ENCODE measurements around the gene BCL2. TPM values are rescaled to one million over a fixed set of nuclear protein-coding genes. Genes with fewer than 3 reads are reported as not detected.
A peak's percentile ranks its signal among the peaks of the same experiment; 100 is the strongest.

The BCL2 gene
- total and polyA plus RNA-seq, 9 of the 15 experiments (the other 6 are each of a cell fraction or from before 2014, with no cell fraction given) = 0.10 to 1.1 (median 0.65) TPM

DNA sequence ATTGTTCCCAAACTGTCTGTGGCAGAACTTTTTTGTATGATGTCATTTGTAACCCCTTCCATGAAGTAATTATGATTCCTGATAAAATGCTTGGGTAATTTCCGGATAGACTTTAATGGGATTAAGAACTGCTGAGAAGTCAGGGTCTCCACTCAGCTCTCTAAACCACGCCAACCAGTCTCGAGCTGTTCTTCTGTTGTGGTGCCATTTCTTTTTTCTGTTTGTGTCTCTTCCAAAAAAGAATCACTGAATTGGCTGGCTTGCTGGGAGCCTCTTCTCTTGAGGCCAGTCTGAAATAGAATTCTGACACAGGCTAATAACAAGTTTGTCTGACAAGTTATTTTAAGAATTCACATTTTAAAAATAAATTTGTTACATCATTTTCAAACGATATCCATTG is 198.9 kb downstream of the BCL2 start:
- Histone ChIP-seq H4K20me1 (replicated peaks; ENCODE audit: control insufficient read depth, insufficient read depth, low read length) (no peaks in the 10 kb centered on the region), H3K36me3 (ENCODE audit: control insufficient read depth, insufficient read depth, low read length) (no peaks in the 10 kb centered on the region), H3K4me3 (no peak overlapping the region), H3K9me1 (ENCODE audit: control insufficient read depth, insufficient read depth, low read length) (no peaks in the 10 kb centered on the region), H2AFZ (ENCODE audit: low read depth, low read length) (no peak overlapping the region), H3K9ac (ENCODE audit: insufficient read depth in 1 of 2, low read depth in 2 of 2, low read length in 2 of 2) (no peak overlapping the region), H3K27me3 (ENCODE audit: control insufficient read depth in 2 of 2, insufficient read depth in 2 of 2, low read length in 2 of 2) (peaks cover 0 to 4% of the 10 kb centered on the region in 2 experiments; a peak in 2 of 5 replicates), H3K9me3 (replicated peaks; ENCODE audit: control insufficient read depth, insufficient read depth, low read depth, low read length) (no peaks in the 10 kb centered on the region), H3K4me1 (replicated peaks in 1 of 2; ENCODE audit: control insufficient read depth in 2 of 2, insufficient read depth in 2 of 2, low read length in 2 of 2) (no peaks in the 10 kb centered on the region), H3K4me2 (ENCODE audit: insufficient read depth, low read length) (no peak overlapping the region), H3K27ac (ENCODE audit: extremely low read depth, low read depth, low read length) (no peak overlapping the region), H3K79me2 (ENCODE audit: control insufficient read depth, insufficient read depth, low read length) (no peaks in the 10 kb centered on the region)
- POLR2A ChIA-PET = no interaction called here
- CTCF ChIA-PET (ENCODE audit: low intra/inter-chr PET ratio) = no interaction called here
- ATAC-seq = no peak
- no peak for DNase-seq (ENCODE audit: extremely low read depth in 1 of 4, low spot score in 3 of 4)
- no TSS peak for BruUV-seq (replicated peaks)
- in situ Hi-C loops (cut with MboI) (no loop called here), intact Hi-C loops (cut with micrococcal nuclease) (loop anchor here (10.0 kb wide), 1 partner anchor 96 kb away; no protein-coding TSS in a partner anchor)
- no peak for TF ChIP-seq SAP30 (IDR thresholded peaks at IDR 0.05; ENCODE audit: borderline replicate concordance, insufficient read depth, low read depth, low read length, poor library complexity, severe bottlenecking)
- TF ChIP-seq MAZ (CRISPR knock-in tag; conservative IDR thresholded peaks at IDR 0.05 in 1 of 2, IDR thresholded peaks at IDR 0.05 in 1 of 2) = no peak
- no peak for TF ChIP-seq TCF7 (IDR thresholded peaks at IDR 0.05; ENCODE audit: borderline replicate concordance)
- no peak for FAIRE-seq
- 3% methylated on average over 4 of the region's 4 CpGs for WGBS (ENCODE audit: insufficient coverage, low coverage, missing lambda C conversion rate)

DNA sequence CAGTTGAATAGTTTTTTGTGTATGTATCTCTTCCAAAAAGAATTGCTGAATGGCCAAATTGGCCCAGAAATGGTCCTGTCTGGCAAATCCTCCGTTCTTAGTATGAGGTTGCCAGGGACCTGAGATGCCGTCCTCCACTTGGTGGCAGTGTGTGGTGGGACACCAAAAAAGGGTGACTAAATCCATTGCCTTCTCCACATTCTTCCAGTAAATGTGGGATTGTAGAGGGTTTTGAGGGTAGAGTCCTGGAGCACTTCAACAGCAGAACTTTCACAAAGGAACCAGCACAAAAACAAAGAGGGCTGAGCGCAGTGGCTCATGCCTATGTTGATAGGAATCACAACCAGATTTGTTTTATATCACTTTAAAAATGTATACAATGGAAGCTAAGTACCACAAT is 199.9 kb downstream of the BCL2 start:
- H3K79me2 ChIP-seq (ENCODE audit: control insufficient read depth, insufficient read depth, low read length) = no peaks in the 10 kb centered on the region
- in situ Hi-C loops (cut with MboI) = no loop called here
- no peak overlapping the region for H3K4me3 ChIP-seq
- no peaks in the 10 kb centered on the region for H3K9me1 ChIP-seq (ENCODE audit: control insufficient read depth, insufficient read depth, low read length)
- FAIRE-seq = no peak
- CTCF ChIA-PET (ENCODE audit: low intra/inter-chr PET ratio) = no interaction called here
- 3% methylated on average over 3 of the region's 3 CpGs for WGBS (ENCODE audit: insufficient coverage, low coverage, missing lambda C conversion rate)
- no peak overlapping the region for H3K4me2 ChIP-seq (ENCODE audit: insufficient read depth, low read length)
- intact Hi-C loops (cut with micrococcal nuclease) = loop anchor here (10.0 kb wide), 1 partner anchor 95 kb away; no protein-coding TSS in a partner anchor
- H2AFZ ChIP-seq (ENCODE audit: low read depth, low read length) = no peak overlapping the region
- no peaks in the 10 kb centered on the region for H3K4me1 ChIP-seq (replicated peaks in 1 of 2; ENCODE audit: control insufficient read depth in 2 of 2, insufficient read depth in 2 of 2, low read length in 2 of 2)
- DNase-seq (ENCODE audit: extremely low read depth in 1 of 4, low spot score in 3 of 4) = peak in 2 of 4 experiments; percentile 4 to 10
- BruUV-seq (replicated peaks) = no TSS peak
- POLR2A ChIA-PET = no interaction called here
- H3K9ac ChIP-seq (ENCODE audit: insufficient read depth in 1 of 2, low read depth in 2 of 2, low read length in 2 of 2) = no peak overlapping the region
- no peaks in the 10 kb centered on the region for H3K36me3 ChIP-seq (ENCODE audit: control insufficient read depth, insufficient read depth, low read length)
- H3K27me3 ChIP-seq (ENCODE audit: control insufficient read depth in 2 of 2, insufficient read depth in 2 of 2, low read length in 2 of 2) = peaks cover 0 to 4% of the 10 kb centered on the region in 2 experiments; a peak in 1 of 5 replicates
- ATAC-seq = no peak
- H4K20me1 ChIP-seq (replicated peaks; ENCODE audit: control insufficient read depth, insufficient read depth, low read length) = no peaks in the 10 kb centered on the region
- no peak overlapping the region for H3K27ac ChIP-seq (ENCODE audit: extremely low read depth, low read depth, low read length)
- H3K9me3 ChIP-seq (replicated peaks; ENCODE audit: control insufficient read depth, insufficient read depth, low read depth, low read length) = no peaks in the 10 kb centered on the region
- TF ChIP-seq C11orf30 (IDR thresholded peaks at IDR 0.05; ENCODE audit: low read depth) (peak; percentile 10; the same call in 1 of the 2 replicates), ZBTB9 (CRISPR knock-in tag; IDR thresholded peaks at IDR 0.05) (no peak), ZNF24 (IDR thresholded peaks at IDR 0.05) (no peak), HEY1 (CRISPR knock-in tag; IDR thresholded peaks at IDR 0.05; ENCODE audit: borderline replicate concordance) (no peak), FOXK2 (conservative IDR thresholded peaks at IDR 0.05 in 1 of 2, IDR thresholded peaks at IDR 0.05 in 1 of 2; ENCODE audit: low read depth in 2 of 2) (no peak), MYBL2 (IDR thresholded peaks at IDR 0.05; ENCODE audit: low read depth) (no peak), MYBL2 (CRISPR knock-in tag; IDR thresholded peaks at IDR 0.05; ENCODE audit: borderline replicate concordance) (no peak)
- TF ChIP-seq, protein P1, sequence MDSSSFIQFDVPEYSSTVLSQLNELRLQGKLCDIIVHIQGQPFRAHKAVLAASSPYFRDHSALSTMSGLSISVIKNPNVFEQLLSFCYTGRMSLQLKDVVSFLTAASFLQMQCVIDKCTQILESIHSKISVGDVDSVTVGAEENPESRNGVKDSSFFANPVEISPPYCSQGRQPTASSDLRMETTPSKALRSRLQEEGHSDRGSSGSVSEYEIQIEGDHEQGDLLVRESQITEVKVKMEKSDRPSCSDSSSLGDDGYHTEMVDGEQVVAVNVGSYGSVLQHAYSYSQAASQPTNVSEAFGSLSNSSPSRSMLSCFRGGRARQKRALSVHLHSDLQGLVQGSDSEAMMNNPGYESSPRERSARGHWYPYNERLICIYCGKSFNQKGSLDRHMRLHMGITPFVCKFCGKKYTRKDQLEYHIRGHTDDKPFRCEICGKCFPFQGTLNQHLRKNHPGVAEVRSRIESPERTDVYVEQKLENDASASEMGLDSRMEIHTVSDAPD (CRISPR knock-in tag; IDR thresholded peaks at IDR 0.05) = no peak
- TF ChIP-seq, protein P2, sequence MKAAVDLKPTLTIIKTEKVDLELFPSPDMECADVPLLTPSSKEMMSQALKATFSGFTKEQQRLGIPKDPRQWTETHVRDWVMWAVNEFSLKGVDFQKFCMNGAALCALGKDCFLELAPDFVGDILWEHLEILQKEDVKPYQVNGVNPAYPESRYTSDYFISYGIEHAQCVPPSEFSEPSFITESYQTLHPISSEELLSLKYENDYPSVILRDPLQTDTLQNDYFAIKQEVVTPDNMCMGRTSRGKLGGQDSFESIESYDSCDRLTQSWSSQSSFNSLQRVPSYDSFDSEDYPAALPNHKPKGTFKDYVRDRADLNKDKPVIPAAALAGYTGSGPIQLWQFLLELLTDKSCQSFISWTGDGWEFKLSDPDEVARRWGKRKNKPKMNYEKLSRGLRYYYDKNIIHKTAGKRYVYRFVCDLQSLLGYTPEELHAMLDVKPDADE (conservative IDR thresholded peaks at IDR 0.05; ENCODE audit: control insufficient read depth, low read depth, low read length) = no peak

Measured in K562 (cell line).